GM19023 (cell line): ENCODE measurements around the gene STUM.

ENCODE experiments used
- ATAC-seq: cut with Tn5 transposase; IDR thresholded peaks from one replicate; pipeline ENCODE4 v1.9.1; 2021; ENCODE audit warnings: mild to moderate bottlenecking, moderate library complexity; ENCODE audit not compliant: unreplicated experiment

STUM gene

GRCh38 chr1:226650236-226650841 is 101.8 kb downstream of the STUM start:
- ATAC-seq, result no peak

GRCh38 chr1:226651041-226651731 is 102.6 kb downstream of the STUM start:
- ATAC-seq, result no peak

GRCh38 chr1:226651732-226652105 is 103.2 kb downstream of the STUM start:
- ATAC-seq, result no peak

- no peak for ATAC-seq
Observed at GRCh38 chr1:226652613-226653012, 104.0 kb downstream of the STUM start.

- ATAC-seq, result peak; percentile 72
Observed at GRCh38 chr1:226653311-226653921, 104.9 kb downstream of the STUM start.

GRCh38 chr1:226654046-226654667 is 105.6 kb downstream of the STUM start:
- peak; percentile 8 for ATAC-seq

- no peak for ATAC-seq
Observed at GRCh38 chr1:226654668-226655055, 106.1 kb downstream of the STUM start.

- no peak for ATAC-seq
Observed at GRCh38 chr1:226655251-226656163, 106.9 kb downstream of the STUM start.

GRCh38 chr1:226656201-226656600 is 107.6 kb downstream of the STUM start:
- ATAC-seq, result no peak

GRCh38 chr1:226656601-226657277 is 108.2 kb downstream of the STUM start:
- ATAC-seq, result no peak

- no peak for ATAC-seq
Observed at GRCh38 chr1:226657895-226658545, 109.5 kb downstream of the STUM start.

- no peak for ATAC-seq
Observed at GRCh38 chr1:226658546-226659125, 110.1 kb downstream of the STUM start.
